Nephron (organoid): Measurements from ENCODE around the gene OR10A2.

Experiments used
- H3K27ac Mint-ChIP-seq, 3 experiments: 2 replicates each; pipeline ENCODE4 v1.8.0; 2020; ENCODE audit warnings: mixed read lengths in 3 of 3, mild to moderate bottlenecking in 2 of 3, moderate library complexity in 1 of 3
- H3K27me3 Mint-ChIP-seq: 2 replicates; pipeline ENCODE4 v1.8.0; 2021; ENCODE audit warnings: low read depth, mild to moderate bottlenecking, moderate library complexity, mixed read lengths
- H3K36me3 Mint-ChIP-seq: 2 replicates; pipeline ENCODE4 v1.8.0; 2020; ENCODE audit warnings: low read depth, mixed read lengths
- H3K4me1 Mint-ChIP-seq: 2 replicates; pipeline ENCODE4 v1.8.0; 2020; ENCODE audit warnings: mixed read lengths
- H3K4me3 Mint-ChIP-seq, 3 experiments: 2 replicates each; pipeline ENCODE4 v1.8.0; 2020; ENCODE audit warnings: mild to moderate bottlenecking in 3 of 3, mixed read lengths in 3 of 3, moderate library complexity in 2 of 3
- H3K9me3 Mint-ChIP-seq: 2 replicates; pipeline ENCODE4 v1.8.0; 2020; ENCODE audit warnings: mixed read lengths
- CTCF ChIP-seq, 3 experiments: fragments of 200-600 bp; sonication (generic); IDR thresholded peaks; one replicate each; pipeline ENCODE4 v1.5.0; 2021; ENCODE audit warnings: antibody characterized with exemption in 3 of 3; ENCODE audit not compliant: unreplicated experiment in 3 of 3

The OR10A2 gene

GRCh38 chr11:6862961-6863360 lies at the start of gene OR10A2:
TSS of gene OR10A2 (plus strand) at chr11:6863057. CDS start at chr11:6869755, 6,698 bp downstream.
- Mint-ChIP-seq H3K27ac (no peak within 1 kb of the TSS), H3K27me3 (no peaks in the 10 kb centered on the region), H3K9me3 (peaks cover 2% of the 10 kb centered on the region), H3K4me3 (no peak within 1 kb of the TSS), H3K4me1 (no peaks in the 10 kb centered on the region), H3K36me3 (no peaks in the 10 kb centered on the region)
- TF ChIP-seq CTCF (IDR thresholded peaks at IDR 0.05; ENCODE audit: unreplicated experiment in 3 of 3) = no peak

GRCh38 chr11:6813656-6814055 lies 49.2 kb upstream of the OR10A2 start:
- no peaks in the 10 kb centered on the region for H3K36me3 Mint-ChIP-seq
- no peak overlapping the region for H3K27ac Mint-ChIP-seq
- H3K4me1 Mint-ChIP-seq = no peaks in the 10 kb centered on the region
- H3K9me3 Mint-ChIP-seq = no peaks in the 10 kb centered on the region
- H3K27me3 Mint-ChIP-seq = no peaks in the 10 kb centered on the region
- no peak overlapping the region for H3K4me3 Mint-ChIP-seq
- no peak for TF ChIP-seq CTCF (IDR thresholded peaks at IDR 0.05; ENCODE audit: unreplicated experiment in 3 of 3)

- Mint-ChIP-seq H3K4me1 (no peaks in the 10 kb centered on the region), H3K36me3 (no peaks in the 10 kb centered on the region), H3K9me3 (no peaks in the 10 kb centered on the region), H3K27ac (no peak overlapping the region), H3K27me3 (no peaks in the 10 kb centered on the region), H3K4me3 (no peak overlapping the region)
- TF ChIP-seq CTCF (IDR thresholded peaks at IDR 0.05; ENCODE audit: unreplicated experiment in 3 of 3) = no peak
Measured at GRCh38 chr11:6817694-6818093, 45.2 kb upstream of the OR10A2 start.

GRCh38 chr11:6818967-6819366 lies 43.9 kb upstream of the OR10A2 start:
- no peaks in the 10 kb centered on the region for H3K27me3 Mint-ChIP-seq
- TF ChIP-seq CTCF (IDR thresholded peaks at IDR 0.05; ENCODE audit: unreplicated experiment in 3 of 3) = no peak
- no peaks in the 10 kb centered on the region for H3K36me3 Mint-ChIP-seq
- H3K4me1 Mint-ChIP-seq = no peaks in the 10 kb centered on the region
- H3K9me3 Mint-ChIP-seq = no peaks in the 10 kb centered on the region
- no peak overlapping the region for H3K27ac Mint-ChIP-seq
- H3K4me3 Mint-ChIP-seq = no peak overlapping the region

GRCh38 chr11:6824136-6824823 lies 38.6 kb upstream of the OR10A2 start:
- H3K27me3 Mint-ChIP-seq = no peaks in the 10 kb centered on the region
- no peak overlapping the region for H3K4me3 Mint-ChIP-seq
- no peaks in the 10 kb centered on the region for H3K9me3 Mint-ChIP-seq
- H3K4me1 Mint-ChIP-seq = no peaks in the 10 kb centered on the region
- H3K27ac Mint-ChIP-seq = no peak overlapping the region
- TF ChIP-seq CTCF (IDR thresholded peaks at IDR 0.05; ENCODE audit: unreplicated experiment in 3 of 3) = no peak
- H3K36me3 Mint-ChIP-seq = no peaks in the 10 kb centered on the region

- Mint-ChIP-seq H3K4me3 (no peak overlapping the region), H3K36me3 (no peaks in the 10 kb centered on the region), H3K4me1 (no peaks in the 10 kb centered on the region), H3K9me3 (no peaks in the 10 kb centered on the region), H3K27me3 (no peaks in the 10 kb centered on the region), H3K27ac (no peak overlapping the region)
- TF ChIP-seq CTCF (IDR thresholded peaks at IDR 0.05; ENCODE audit: unreplicated experiment in 3 of 3) = no peak
Measured at GRCh38 chr11:6825231-6825744, 37.6 kb upstream of the OR10A2 start.
